ENCODE data around the gene GABRA4.

GRCh38 chr4:46909078-46909477 is 84.3 kb downstream of the GABRA4 start, which contains the start of gene COX7B2:
- TF ChIP-seq POLR2A (IDR thresholded peaks at IDR 0.05; ENCODE audit: low read depth, low read length) (no peak), POLR2AphosphoS5 (IDR thresholded peaks at IDR 0.05; ENCODE audit: low read depth, low read length) (no peak), POU2F2 (IDR thresholded peaks at IDR 0.05; ENCODE audit: low read depth, low read length) (no peak), SPI1 (IDR thresholded peaks at IDR 0.05; ENCODE audit: low read depth, low read length) (no peak), TAF1 (IDR thresholded peaks at IDR 0.05; ENCODE audit: low read depth, low read length) (no peak), PAX5 (IDR thresholded peaks at IDR 0.05; ENCODE audit: insufficient read depth, low read length, severe bottlenecking) (no peak)

Data from GM12891 (cell line).